Progenitor cell of endocrine pancreas (in vitro differentiated cells): Measurements from ENCODE around the gene MAP3K3. TPM values are rescaled to one million over a fixed set of nuclear protein-coding genes. Genes with fewer than 3 reads are reported as not detected.
A peak's percentile ranks its signal among the peaks of the same experiment; 100 is the strongest.

Source experiments
- DNase-seq: peaks from one replicate; pipeline ENCODE4 v3.0.0; 2021; ENCODE audit warnings: low spot score; ENCODE audit not compliant: unreplicated experiment
- H3K27ac Mint-ChIP-seq: 2 replicates; pipeline ENCODE4 v1.8.0; 2021; ENCODE audit warnings: mild to moderate bottlenecking, moderate library complexity, mixed read lengths
- H3K27me3 Mint-ChIP-seq: 2 replicates; pipeline ENCODE4 v1.8.0; 2021; ENCODE audit warnings: mixed read lengths
- H3K36me3 Mint-ChIP-seq: 2 replicates; pipeline ENCODE4 v1.8.0; 2022; ENCODE audit warnings: mixed read lengths; ENCODE audit not compliant: insufficient read depth
- H3K4me1 Mint-ChIP-seq: 2 replicates; pipeline ENCODE4 v1.8.0; 2021; ENCODE audit warnings: low read depth, mixed read lengths
- H3K4me3 Mint-ChIP-seq: 2 replicates; pipeline ENCODE4 v1.8.0; 2021; ENCODE audit warnings: low read depth, mild to moderate bottlenecking, moderate library complexity, mixed read lengths
- H3K9me3 Mint-ChIP-seq: 2 replicates; pipeline ENCODE4 v1.8.0; 2021; ENCODE audit warnings: low read depth, mixed read lengths
- CTCF ChIP-seq: fragments of 200-600 bp; sonication (generic); IDR thresholded peaks from one replicate; pipeline ENCODE4 v1.5.0; 2021; ENCODE audit warnings: antibody characterized with exemption, mild to moderate bottlenecking; ENCODE audit not compliant: unreplicated experiment
- long read RNA-seq: library from polyadenylated mRNA; unstranded; transcript quantifications from one replicate; pipeline ENCODE4 v2.0.0, GENCODE V29; 2020
- total RNA-seq: library from RNA; stranded (reverse); gene quantifications from 2 replicates; pipeline ENCODE4 v1.2.1, GENCODE V29; 2021

Gene MAP3K3
- 19.1 and 22.0 TPM in 2 replicates for total RNA-seq
- long read RNA-seq, partial matches to known transcripts = 3 of 3 reads
- long read RNA-seq, other reads (novel, unspliced or antisense) = 0 of 3 reads

- DNase-seq = peak; percentile 94
- Mint-ChIP-seq H3K27ac (peak within 1 kb of the TSS; percentile 93), H3K4me1 (peaks cover 16% of the 10 kb centered on the region), H3K9me3 (no peaks in the 10 kb centered on the region), H3K36me3 (no peaks in the 10 kb centered on the region), H3K4me3 (peak within 1 kb of the TSS; percentile 96), H3K27me3 (peaks cover 7% of the 10 kb centered on the region)
- no peak for TF ChIP-seq CTCF
Measured at GRCh38 chr17:63621684-63622573, at the start of gene MAP3K3. TSS of gene MAP3K3 (plus strand) at chr17:63622417. CDS start at chr17:63622760, 343 bp downstream.

GRCh38 chr17:63573634-63574033 is 48.6 kb upstream of the MAP3K3 start:
- H3K27ac Mint-ChIP-seq = no peak overlapping the region
- TF ChIP-seq CTCF = peak; percentile 54
- DNase-seq = no peak
- no peak overlapping the region for H3K4me3 Mint-ChIP-seq
- peaks cover 2% of the 10 kb centered on the region for H3K36me3 Mint-ChIP-seq
- no peaks in the 10 kb centered on the region for H3K9me3 Mint-ChIP-seq
- H3K27me3 Mint-ChIP-seq = no peaks in the 10 kb centered on the region
- peaks cover 6% of the 10 kb centered on the region for H3K4me1 Mint-ChIP-seq

GRCh38 chr17:63578027-63578768 is 44.0 kb upstream of the MAP3K3 start:
- H3K36me3 Mint-ChIP-seq = peaks cover 16% of the 10 kb centered on the region
- no peaks in the 10 kb centered on the region for H3K27me3 Mint-ChIP-seq
- TF ChIP-seq CTCF = no peak
- H3K9me3 Mint-ChIP-seq = no peaks in the 10 kb centered on the region
- peak overlapping the region; percentile 91 for H3K27ac Mint-ChIP-seq
- DNase-seq = no peak
- no peak overlapping the region for H3K4me3 Mint-ChIP-seq
- H3K4me1 Mint-ChIP-seq = peaks cover 35% of the 10 kb centered on the region

GRCh38 chr17:63578769-63579111 is 43.5 kb upstream of the MAP3K3 start:
- Mint-ChIP-seq H3K9me3 (no peaks in the 10 kb centered on the region), H3K4me3 (no peak overlapping the region), H3K27me3 (no peaks in the 10 kb centered on the region), H3K4me1 (peaks cover 36% of the 10 kb centered on the region), H3K27ac (peak overlapping the region; percentile 91), H3K36me3 (peaks cover 17% of the 10 kb centered on the region)
- DNase-seq = no peak
- no peak for TF ChIP-seq CTCF

- no peak for DNase-seq
- H3K4me3 Mint-ChIP-seq = peak overlapping the region; percentile 14
- H3K9me3 Mint-ChIP-seq = no peaks in the 10 kb centered on the region
- peaks cover 36% of the 10 kb centered on the region for H3K4me1 Mint-ChIP-seq
- TF ChIP-seq CTCF = no peak
- peak overlapping the region; percentile 91 for H3K27ac Mint-ChIP-seq
- H3K36me3 Mint-ChIP-seq = peaks cover 20% of the 10 kb centered on the region
- H3K27me3 Mint-ChIP-seq = no peaks in the 10 kb centered on the region
Measured at GRCh38 chr17:63579633-63580032, 42.6 kb upstream of the MAP3K3 start.
